ENCODE results near the gene CARS2.

Gene CARS2

GRCh38 chr13:110714797-110715394, 9.0 kb upstream of the CARS2 start:
- no peak for TF ChIP-seq CTCF (IDR thresholded peaks at IDR 0.05; ENCODE audit: low read depth, low read length)
- no peak for DNase-seq (ENCODE audit: extremely low read depth, low read depth)

GRCh38 chr13:110713981-110714796, 8.3 kb upstream of the CARS2 start:
- no peak; the same call in 1 of the 2 replicates for TF ChIP-seq CTCF (IDR thresholded peaks at IDR 0.05; ENCODE audit: low read depth, low read length)
- no peak for DNase-seq (ENCODE audit: extremely low read depth, low read depth)

GRCh38 chr13:110713642-110713952, 7.7 kb upstream of the CARS2 start, which contains the start of gene ING1:
Gene ING1, plus strand, starts transcription at chr13:110713700. Its CDS starts 450 bp downstream, at chr13:110714150.
- DNase-seq (ENCODE audit: extremely low read depth, low read depth) = no peak

DNA sequence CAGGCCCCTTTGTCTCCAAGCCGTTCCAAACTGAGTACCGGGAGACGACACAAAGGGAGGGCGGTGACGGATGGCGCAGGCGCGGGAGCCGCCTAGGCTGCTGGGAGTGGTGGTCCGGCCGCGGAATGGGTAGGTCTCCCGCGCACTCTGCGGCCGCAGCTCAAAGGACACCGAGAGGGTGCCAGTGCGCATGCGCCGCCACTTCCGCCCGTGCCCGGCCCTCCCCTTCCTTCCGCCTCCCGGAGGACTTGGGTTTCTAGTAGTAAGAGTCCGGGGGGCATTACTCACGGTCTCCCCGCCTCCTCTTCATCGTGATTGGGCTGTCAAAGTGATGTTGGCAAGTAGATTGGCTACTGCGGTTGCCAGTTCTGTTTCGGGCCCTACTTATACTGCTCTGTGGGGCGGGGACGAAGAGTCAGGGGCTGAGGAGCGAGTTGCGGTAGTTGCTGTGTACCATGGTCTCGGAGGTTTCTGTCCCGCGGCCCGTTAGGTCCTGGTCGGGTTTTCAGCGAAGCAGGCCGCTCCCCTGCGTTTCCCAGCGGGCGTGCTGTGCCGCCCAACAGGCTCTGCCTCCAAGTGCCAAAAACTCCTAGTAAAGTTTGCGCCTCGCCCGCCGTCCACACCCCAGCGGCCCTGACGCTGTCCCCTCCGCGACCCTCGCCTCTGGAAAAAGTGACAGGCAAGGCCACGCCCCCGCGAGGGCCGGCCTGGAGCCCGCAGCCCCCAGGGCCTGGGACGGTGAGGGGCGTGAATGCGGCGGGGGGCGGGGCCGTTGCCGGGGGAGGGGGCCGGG, 7.1 kb upstream of the CARS2 start:
- no peak for TF ChIP-seq CTCF (IDR thresholded peaks at IDR 0.05; ENCODE audit: low read depth, low read length)
- peak; percentile 100 for DNase-seq (ENCODE audit: extremely low read depth, low read depth)

More at GRCh38 chr13:110713642-110713952, 7.7 kb upstream of the CARS2 start, which contains the start of gene ING1:
- TF ChIP-seq CTCF (IDR thresholded peaks at IDR 0.05; ENCODE audit: low read depth, low read length) = no peak

DNA sequence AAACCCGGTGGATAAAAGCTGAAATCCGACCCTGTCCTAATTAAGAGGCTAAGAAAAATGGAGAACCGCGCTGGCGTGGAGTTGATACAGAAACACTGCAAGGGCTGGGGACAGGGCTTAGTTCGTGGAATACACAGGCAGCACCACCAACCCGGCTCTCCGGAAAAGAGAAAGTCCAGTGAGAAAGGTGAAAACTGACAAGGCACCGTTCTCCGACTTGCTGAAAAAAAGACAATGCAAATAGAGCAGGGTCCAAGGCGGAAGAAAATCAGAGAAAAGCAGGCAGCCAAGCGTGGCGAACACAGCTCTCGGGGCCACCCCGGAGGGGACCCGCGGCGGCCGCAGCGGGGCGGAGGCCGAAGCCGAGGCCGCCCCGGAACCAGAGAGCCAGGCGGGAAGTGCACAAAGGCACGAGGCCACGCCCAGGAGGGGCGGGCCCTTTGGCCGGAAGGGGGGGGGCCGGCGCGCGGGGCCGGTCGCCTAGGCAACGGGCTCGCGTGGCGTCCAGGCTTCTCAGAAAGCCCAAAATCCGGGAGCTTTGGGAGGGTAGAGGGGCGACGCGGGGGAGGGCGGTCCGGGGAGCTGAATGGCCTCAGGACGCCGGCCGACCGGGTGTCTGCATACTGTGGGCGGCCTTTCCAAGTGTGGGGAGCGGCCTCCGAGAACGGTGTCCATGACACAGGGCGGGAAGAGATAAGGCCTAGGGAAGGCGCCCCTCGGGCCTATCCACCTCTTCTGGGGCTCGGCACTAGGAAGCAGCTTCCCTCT, 6.3 kb upstream of the CARS2 start:
- no peak for TF ChIP-seq CTCF (IDR thresholded peaks at IDR 0.05; ENCODE audit: low read depth, low read length)
- peak; percentile 53 for DNase-seq (ENCODE audit: extremely low read depth, low read depth)

DNA sequence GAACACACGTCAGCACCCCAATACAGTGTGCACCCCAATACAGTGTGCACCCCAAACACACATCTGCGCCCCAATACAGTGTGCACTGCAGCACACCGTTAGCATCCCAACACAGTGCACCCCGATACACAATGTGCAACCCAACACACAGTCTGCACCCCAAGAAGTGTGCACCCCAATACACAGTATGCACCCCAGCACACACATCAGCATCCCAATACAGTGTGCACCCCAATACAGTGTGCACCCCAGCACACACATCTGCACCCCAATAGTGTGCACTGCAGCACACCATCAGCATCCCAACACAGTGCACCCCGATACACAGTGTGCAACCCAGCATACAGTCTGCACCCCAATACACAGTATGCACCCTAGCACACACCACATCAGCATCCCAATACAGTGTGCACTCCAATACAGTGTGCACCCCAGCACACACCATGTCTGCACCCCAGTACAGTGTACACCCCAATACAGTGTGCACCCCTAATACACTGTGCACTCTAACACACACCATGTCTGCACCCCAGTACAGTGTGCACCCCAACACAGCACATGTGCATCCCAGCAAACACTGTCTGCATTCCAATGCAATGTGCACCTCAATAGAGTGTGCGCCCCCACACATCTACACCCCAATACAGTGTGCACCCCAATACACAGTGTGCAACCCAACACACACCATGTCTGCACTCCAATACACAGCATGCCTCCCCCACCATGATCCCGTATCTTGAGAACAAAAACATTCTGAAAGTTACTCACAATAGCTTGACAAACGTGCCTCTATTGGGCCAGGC, 855 bp upstream of the CARS2 start:
- no peak for TF ChIP-seq CTCF (IDR thresholded peaks at IDR 0.05; ENCODE audit: low read depth, low read length)
- no peak for DNase-seq (ENCODE audit: extremely low read depth, low read depth)

Measured in AG09319 (cell line).